ENCODE results near the gene BMP7.
"Not testable (repeated sequence)": the region's sequence is repeated elsewhere in the genome, so short reads cannot be mapped to it uniquely, and the experiment has no call there.

Gene BMP7

GRCh38 chr20:57264908-57265335, 1.5 kb downstream of the BMP7 start:
- DNase-seq = not testable (repeated sequence)

- no peak for DNase-seq
Measured at GRCh38 chr20:57263801-57264792, 2.3 kb downstream of the BMP7 start.

- no peak for DNase-seq
Measured at GRCh38 chr20:57262784-57263609, 3.4 kb downstream of the BMP7 start.

GRCh38 chr20:57262301-57262700, 4.1 kb downstream of the BMP7 start:
- no peak for DNase-seq

- no peak for DNase-seq
Measured at GRCh38 chr20:57261457-57262251, 4.8 kb downstream of the BMP7 start.

- no peak for DNase-seq
Measured at GRCh38 chr20:57260934-57261333, 5.5 kb downstream of the BMP7 start.

- no peak for DNase-seq
Measured at GRCh38 chr20:57259938-57260921, 6.2 kb downstream of the BMP7 start.

GRCh38 chr20:57259121-57259937, 7.1 kb downstream of the BMP7 start:
- no peak for DNase-seq

GRCh38 chr20:57257701-57258453, 8.6 kb downstream of the BMP7 start:
- no peak for DNase-seq

- peak; percentile 4 for DNase-seq
Measured at GRCh38 chr20:57256908-57257307, 9.5 kb downstream of the BMP7 start.

GRCh38 chr20:57256205-57256604, 10.2 kb downstream of the BMP7 start:
- DNase-seq = no peak

GRCh38 chr20:57255183-57255582, 11.3 kb downstream of the BMP7 start:
- DNase-seq = no peak

GRCh38 chr20:57252559-57253162, 13.8 kb downstream of the BMP7 start:
- DNase-seq = no peak

- DNase-seq = no peak
Measured at GRCh38 chr20:57251949-57252348, 14.5 kb downstream of the BMP7 start.

GRCh38 chr20:57251344-57251743, 15.1 kb downstream of the BMP7 start:
- DNase-seq = no peak

- DNase-seq = no peak
Measured at GRCh38 chr20:57250607-57251343, 15.7 kb downstream of the BMP7 start.

- DNase-seq = no peak
Measured at GRCh38 chr20:57249772-57250171, 16.7 kb downstream of the BMP7 start.

- DNase-seq = no peak
Measured at GRCh38 chr20:57249073-57249472, 17.4 kb downstream of the BMP7 start.

Measured in OCI-M1 (cell line).